ENCODE results near the gene CABLES2.

Gene CABLES2

GRCh38 chr20:62409086-62409853, 2.2 kb upstream of the CABLES2 start:
- H3K4me3 ChIP-seq (replicated peaks in 1 of 2; ENCODE audit: low read depth in 2 of 2, low read length in 2 of 2): no peak overlapping the region
- no peak for TF ChIP-seq CTCF (IDR thresholded peaks at IDR 0.05; ENCODE audit: low read depth, low read length)
- no peak for DNase-seq (ENCODE audit: low read depth in 2 of 2)

GRCh38 chr20:62408640-62409039, 1.6 kb upstream of the CABLES2 start:
- no peak for TF ChIP-seq CTCF (IDR thresholded peaks at IDR 0.05; ENCODE audit: low read depth, low read length)
- no peak overlapping the region for H3K4me3 ChIP-seq (replicated peaks in 1 of 2; ENCODE audit: low read depth in 2 of 2, low read length in 2 of 2)
- DNase-seq (ENCODE audit: low read depth in 2 of 2): no peak

GRCh38 chr20:62408055-62408454, 970 bp upstream of the CABLES2 start:
- H3K4me3 ChIP-seq (replicated peaks in 1 of 2; ENCODE audit: low read depth in 2 of 2, low read length in 2 of 2): no peak overlapping the region

GRCh38 chr20:62406635-62407176, 379 bp downstream of the CABLES2 start:
- TF ChIP-seq CTCF (IDR thresholded peaks at IDR 0.05; ENCODE audit: low read depth, low read length): no peak
- H3K4me3 ChIP-seq (replicated peaks in 1 of 2; ENCODE audit: low read depth in 2 of 2, low read length in 2 of 2): peak overlapping the region; percentile 64 to 67
- DNase-seq (ENCODE audit: low read depth in 2 of 2): no peak

More at GRCh38 chr20:62408055-62408454, 970 bp upstream of the CABLES2 start:
- no peak for DNase-seq (ENCODE audit: low read depth in 2 of 2)
- TF ChIP-seq CTCF (IDR thresholded peaks at IDR 0.05; ENCODE audit: low read depth, low read length): no peak

- H3K4me3 ChIP-seq (replicated peaks in 1 of 2; ENCODE audit: low read depth in 2 of 2, low read length in 2 of 2): peak overlapping the region; percentile 64 to 67
- no peak for DNase-seq (ENCODE audit: low read depth in 2 of 2)
- TF ChIP-seq CTCF (IDR thresholded peaks at IDR 0.05; ENCODE audit: low read depth, low read length): no peak
These were observed 1.0 kb downstream of the CABLES2 start for GRCh38 chr20:62405981-62406513.

- TF ChIP-seq CTCF (IDR thresholded peaks at IDR 0.05; ENCODE audit: low read depth, low read length): peak; percentile 74
- H3K4me3 ChIP-seq (replicated peaks in 1 of 2; ENCODE audit: low read depth in 2 of 2, low read length in 2 of 2): peak overlapping the region in 1 of 2 donors; percentile 67
- peak; percentile 71 to 75 for DNase-seq (ENCODE audit: low read depth in 2 of 2)
These were observed 1.7 kb downstream of the CABLES2 start for GRCh38 chr20:62405108-62405980.
